MCF 10A (cell line): ENCODE data around the gene CPED1. TPM values are rescaled to one million over a fixed set of nuclear protein-coding genes. Genes with fewer than 3 reads are reported as not detected.

Experiments used
- BruUV-seq: library from RNA; stranded (reverse); fragments of 400-500 nt; replicated peaks from 2 replicates; lab custom pipeline; 2021; lab: Mats Ljungman, UMichigan
- CTCF ChIA-PET: fragments of 300-600 bp; sonication (Branson Sonifier 250); formaldehyde crosslinking; extraction: SDS; loops from one replicate; lab custom pipeline; 2021; ENCODE audit warnings: antibody characterized with exemption, inconsistent platforms; lab: Yijun Ruan, JAX
- POLR2A ChIA-PET: fragments of 300-600, 350-650 bp; sonication (Branson Sonifier 250); formaldehyde crosslinking; extraction: SDS; loops from one replicate; lab custom pipeline; 2020; ENCODE audit warnings: antibody characterized with exemption, inconsistent platforms; lab: Yijun Ruan, JAX
- DNase-seq: peaks from one replicate; pipeline ENCODE4 v3.0.0-alpha.2; 2018; ENCODE audit not compliant: unreplicated experiment
- H3K27ac Mint-ChIP-seq: one replicate; pipeline ENCODE4 v1.8.0; 2022; ENCODE audit warnings: mild to moderate bottlenecking, low read depth, mixed read lengths; ENCODE audit not compliant: unreplicated experiment
- H3K27me3 Mint-ChIP-seq: one replicate; pipeline ENCODE4 v1.8.0; 2022; ENCODE audit warnings: mixed read lengths; ENCODE audit not compliant: insufficient read depth, unreplicated experiment
- H3K36me3 Mint-ChIP-seq: one replicate; pipeline ENCODE4 v1.8.0; 2022; ENCODE audit warnings: mild to moderate bottlenecking, moderate library complexity, mixed read lengths; ENCODE audit not compliant: insufficient read depth, unreplicated experiment
- H3K4me1 Mint-ChIP-seq: one replicate; pipeline ENCODE4 v1.8.0; 2022; ENCODE audit warnings: mixed read lengths; ENCODE audit not compliant: insufficient read depth, unreplicated experiment
- H3K4me3 Mint-ChIP-seq: one replicate; pipeline ENCODE4 v1.8.0; 2022; ENCODE audit warnings: mild to moderate bottlenecking, moderate library complexity, mixed read lengths; ENCODE audit not compliant: unreplicated experiment
- H3K9me3 Mint-ChIP-seq: one replicate; pipeline ENCODE4 v1.8.0; 2022; ENCODE audit warnings: mixed read lengths; ENCODE audit not compliant: unreplicated experiment
- CTCF ChIP-seq: fragments of 200-600 bp; IDR thresholded peaks from one replicate; pipeline ENCODE4 v1.8.0; 2022; ENCODE audit warnings: antibody characterized with exemption, mild to moderate bottlenecking; ENCODE audit not compliant: unreplicated experiment
- intact Hi-C: fragments of 100-400 bp; cut with micrococcal nuclease; formaldehyde crosslinking; loops from 2 replicates; pipeline ENCODE4 v1.14.1; 2022
- total RNA-seq: library from RNA; stranded (reverse); gene quantifications from 2 replicates; pipeline ENCODE4 v1.2.3, GENCODE V29; 2022

The CPED1 gene
- total RNA-seq, 1 experiment from 2014 or later, result not detected

GRCh38 chr7:120951826-120952225 is 36.7 kb upstream of the CPED1 start:
- TF ChIP-seq CTCF, result no peak
- POLR2A ChIA-PET, result interaction anchor here (0.6 to 1.1 kb wide), 6 partner anchors 11 to 994 kb away, joined by 3 read pairs; no protein-coding TSS in a partner anchor
- Mint-ChIP-seq H3K36me3 (peaks cover 37% of the 10 kb centered on the region), H3K9me3 (no peaks in the 10 kb centered on the region), H3K4me1 (peaks cover 8% of the 10 kb centered on the region), H3K27me3 (peaks cover 30% of the 10 kb centered on the region), H3K4me3 (peak overlapping the region; percentile 94), H3K27ac (peak overlapping the region; percentile 98)
- intact Hi-C loops, result no loop called here
- DNase-seq, result no peak
- BruUV-seq, result no TSS peak
- CTCF ChIA-PET, result interaction anchor here (0.6 to 1.7 kb wide), 4 partner anchors 15 to 145 kb away, joined by 3 to 4 read pairs (median 4); no protein-coding TSS in a partner anchor

GRCh38 chr7:120955577-120956149 is 32.8 kb upstream of the CPED1 start:
- CTCF ChIA-PET, result no interaction called here
- no TSS peak for BruUV-seq
- H3K4me1 Mint-ChIP-seq, result peaks cover 6% of the 10 kb centered on the region
- POLR2A ChIA-PET, result no interaction called here
- DNase-seq, result no peak
- H3K9me3 Mint-ChIP-seq, result no peaks in the 10 kb centered on the region
- no peak overlapping the region for H3K27ac Mint-ChIP-seq
- H3K4me3 Mint-ChIP-seq, result no peak overlapping the region
- no peaks in the 10 kb centered on the region for H3K27me3 Mint-ChIP-seq
- no peak for TF ChIP-seq CTCF
- intact Hi-C loops, result no loop called here
- H3K36me3 Mint-ChIP-seq, result peaks cover 44% of the 10 kb centered on the region

- Mint-ChIP-seq H3K27me3 (no peaks in the 10 kb centered on the region), H3K9me3 (no peaks in the 10 kb centered on the region), H3K4me3 (no peak overlapping the region), H3K36me3 (peaks cover 30% of the 10 kb centered on the region), H3K4me1 (peaks cover 6% of the 10 kb centered on the region), H3K27ac (no peak overlapping the region)
- POLR2A ChIA-PET, result no interaction called here
- no peak for DNase-seq
- intact Hi-C loops, result no loop called here
- CTCF ChIA-PET, result no interaction called here
- no peak for TF ChIP-seq CTCF
- no TSS peak for BruUV-seq
Measured at GRCh38 chr7:120959929-120960484, 28.5 kb upstream of the CPED1 start.

GRCh38 chr7:120960714-120961113 is 27.8 kb upstream of the CPED1 start:
- no TSS peak for BruUV-seq
- peaks cover 31% of the 10 kb centered on the region for H3K36me3 Mint-ChIP-seq
- peaks cover 6% of the 10 kb centered on the region for H3K4me1 Mint-ChIP-seq
- H3K4me3 Mint-ChIP-seq, result no peak overlapping the region
- no peaks in the 10 kb centered on the region for H3K27me3 Mint-ChIP-seq
- H3K27ac Mint-ChIP-seq, result no peak overlapping the region
- no peak for TF ChIP-seq CTCF
- intact Hi-C loops, result no loop called here
- no peaks in the 10 kb centered on the region for H3K9me3 Mint-ChIP-seq
- ChIA-PET POLR2A (no interaction called here), CTCF (no interaction called here)
- no peak for DNase-seq
